OCI-M2 (cell line): Measurements from ENCODE around the gene VPS33B.
"Not testable (repeated sequence)": the region's sequence is repeated elsewhere in the genome, so short reads cannot be mapped to it uniquely, and the experiment has no call there.

Experiments used
- DNase-seq: peaks from one replicate; lab custom pipeline; 2025; ENCODE audit not compliant: unreplicated experiment; lab: John Stamatoyannopoulos, UW

VPS33B gene

DNA sequence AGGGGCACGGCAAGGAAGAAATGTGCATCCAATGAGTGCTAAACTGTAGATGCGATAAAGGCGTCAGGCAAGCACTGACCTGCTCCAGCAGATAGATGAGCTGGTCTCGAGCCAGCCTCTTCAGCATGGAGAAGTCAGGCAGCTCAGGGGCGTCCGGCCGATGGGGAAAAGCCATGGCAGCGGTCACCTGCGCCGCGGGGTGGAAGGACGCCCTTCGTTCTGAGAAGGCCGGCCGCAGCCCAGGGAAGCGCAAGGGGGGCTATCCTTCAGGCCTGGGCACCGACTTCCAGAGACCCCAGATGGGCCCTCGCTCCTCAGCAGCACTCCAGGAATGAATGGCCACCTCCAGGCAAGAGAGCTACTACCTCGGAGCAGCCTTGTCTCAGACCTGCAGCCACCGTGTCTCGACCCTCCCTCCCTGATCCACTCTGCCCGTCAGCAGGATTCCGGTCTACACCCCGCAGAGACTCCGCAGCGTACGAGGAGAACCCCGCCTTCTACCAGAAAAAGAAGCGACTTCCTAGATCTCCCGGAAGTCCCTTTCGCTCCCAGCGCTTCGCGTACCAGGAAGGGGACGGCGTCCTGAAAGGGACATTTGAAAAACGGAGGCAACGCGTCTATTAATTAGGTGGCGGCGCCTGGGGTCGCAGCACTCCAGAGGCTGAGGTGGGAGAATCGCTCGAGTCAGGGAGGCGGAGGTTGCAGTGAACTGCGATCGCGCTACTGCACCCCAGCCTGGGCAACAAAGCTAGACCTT, at the start of gene VPS33B:
Gene VPS33B (minus strand): TSS at position 520 of the 757 bp plus-strand sequence. CDS start 345 bp downstream, at position 175.
- DNase-seq = peak; percentile 45

DNA sequence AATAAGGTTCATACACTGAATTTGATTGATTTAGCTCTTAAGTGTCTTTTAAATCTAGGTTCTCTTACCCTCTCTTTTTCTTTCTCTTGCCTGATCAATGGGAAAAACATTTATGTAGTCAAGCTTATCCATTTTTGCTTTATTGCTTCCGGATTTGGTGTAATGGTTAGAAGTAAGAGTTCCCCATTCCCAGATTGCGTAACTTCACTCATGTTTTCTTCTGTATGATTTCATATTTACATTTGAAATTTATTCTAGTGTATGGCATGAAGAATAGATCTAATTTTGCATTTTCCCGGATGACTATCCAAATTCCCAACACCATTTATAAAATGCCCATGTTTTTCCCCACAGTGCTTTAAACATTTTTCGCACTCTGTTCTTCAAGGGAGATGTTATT, 49.8 kb upstream of the VPS33B start:
- no peak for DNase-seq

DNA sequence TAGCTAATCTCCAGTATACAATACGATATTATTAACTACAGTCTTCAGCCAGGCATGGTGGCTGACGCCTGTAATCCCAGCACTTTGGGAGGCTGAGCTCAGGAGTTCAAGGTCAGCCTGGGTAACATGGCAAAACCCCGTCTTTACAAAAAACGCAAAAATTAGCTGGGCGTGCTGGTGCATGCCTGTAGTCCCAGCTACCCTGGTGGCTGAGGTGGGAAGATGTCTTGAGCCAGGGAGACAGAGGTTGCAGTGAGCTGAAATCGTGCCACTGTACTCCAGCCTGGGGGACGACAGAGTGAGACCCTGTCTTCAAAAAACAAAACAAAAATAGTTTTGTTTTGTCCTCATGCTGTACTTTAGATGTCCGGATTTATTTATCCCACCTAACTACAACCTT, 48.5 kb upstream of the VPS33B start:
- DNase-seq = no peak

DNA sequence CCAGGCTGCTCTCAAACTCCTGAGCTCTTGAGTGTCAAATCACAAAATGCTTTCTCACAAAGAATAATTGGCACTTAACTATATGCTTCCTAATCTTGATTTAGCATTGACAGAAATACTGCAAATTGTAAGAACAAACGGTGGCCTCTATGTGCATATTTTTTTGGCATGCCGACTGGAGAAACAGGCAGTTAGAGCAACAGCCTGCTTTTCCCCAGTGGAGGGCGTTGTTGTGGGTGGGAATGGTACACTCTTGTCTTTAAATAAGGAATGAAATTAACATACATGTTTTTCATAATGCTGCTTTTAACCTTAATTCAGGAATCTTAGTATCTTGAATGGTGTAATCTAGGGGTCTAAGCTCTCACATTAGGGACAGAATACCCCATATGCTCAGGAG, 46.6 kb upstream of the VPS33B start:
- no peak for DNase-seq

DNA sequence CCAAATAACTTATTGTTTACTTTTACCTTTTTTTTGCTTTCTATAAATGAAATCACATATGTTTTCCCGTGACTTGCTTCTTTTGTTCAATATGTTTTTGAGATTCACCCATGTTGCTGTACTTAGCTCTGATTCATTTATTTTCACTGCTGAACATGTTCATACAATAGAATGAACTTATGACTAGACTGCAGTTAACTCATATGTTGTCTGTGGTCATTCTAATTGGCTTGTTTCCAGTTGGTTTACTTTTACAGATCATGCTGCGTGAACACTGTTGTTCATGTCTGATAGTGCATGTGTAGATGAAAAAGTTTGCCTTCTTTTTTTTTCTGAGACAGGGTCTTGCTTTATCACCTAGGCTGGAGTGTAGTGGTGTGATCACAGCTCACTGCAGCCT, 46.0 kb upstream of the VPS33B start:
- DNase-seq = no peak

DNA sequence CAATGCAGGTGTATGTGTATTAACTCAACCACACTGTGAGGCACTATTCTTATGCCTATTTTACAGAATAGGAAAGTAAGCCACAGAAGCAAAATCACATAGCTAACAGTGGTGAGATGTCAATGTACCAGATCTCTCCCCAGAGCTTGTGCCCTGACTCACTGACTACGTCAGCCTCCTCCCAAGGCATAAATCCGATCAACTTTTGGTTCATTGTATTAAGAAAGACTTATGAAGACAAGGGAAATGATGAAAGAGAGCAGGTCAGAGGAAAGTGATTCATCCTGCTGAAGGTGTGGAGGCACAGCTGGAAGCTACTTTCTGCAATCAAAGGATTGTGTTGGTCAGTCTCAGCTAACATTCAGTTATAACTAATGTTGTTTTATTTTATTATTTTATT, 44.6 kb upstream of the VPS33B start:
- DNase-seq = no peak

DNA sequence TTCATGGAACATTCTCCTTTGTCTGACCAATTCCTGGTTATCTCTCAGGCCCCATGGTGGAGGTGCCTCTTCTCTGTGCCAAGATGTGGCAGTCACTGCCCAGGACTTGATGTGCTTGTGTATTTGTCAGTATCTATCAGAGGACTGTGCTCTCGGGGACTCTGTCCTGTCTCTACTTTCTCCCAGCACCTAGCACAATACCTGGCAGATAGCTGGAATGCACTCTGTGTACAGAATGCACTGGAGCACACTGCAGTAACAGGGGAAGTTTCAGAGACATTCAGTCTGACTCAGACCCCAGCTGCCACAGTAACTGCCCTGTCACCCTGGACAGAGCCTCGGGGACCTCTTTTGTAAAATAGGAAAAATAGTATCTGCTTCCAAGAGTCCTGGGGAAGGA, 43.1 kb upstream of the VPS33B start:
- no peak for DNase-seq

DNA sequence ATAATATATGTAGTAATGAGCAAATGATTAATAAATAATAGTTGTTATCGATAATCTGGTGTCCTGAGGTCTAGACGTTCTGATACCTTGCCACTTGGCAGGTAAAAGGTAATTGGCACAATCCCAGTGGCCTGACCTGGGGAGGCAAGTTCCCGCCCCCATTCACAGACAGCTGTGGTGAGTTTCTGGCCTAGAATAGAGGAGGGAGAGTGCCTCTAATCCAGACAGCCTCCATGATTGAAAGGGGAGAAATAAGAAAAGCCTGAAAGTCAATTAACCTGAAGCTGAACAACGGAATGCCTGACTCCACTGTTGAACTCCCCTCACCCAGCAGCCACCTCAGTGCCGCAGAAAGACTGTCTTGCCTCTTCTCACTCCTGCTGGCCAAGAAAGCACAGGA, 39.6 kb upstream of the VPS33B start:
- no peak for DNase-seq

DNA sequence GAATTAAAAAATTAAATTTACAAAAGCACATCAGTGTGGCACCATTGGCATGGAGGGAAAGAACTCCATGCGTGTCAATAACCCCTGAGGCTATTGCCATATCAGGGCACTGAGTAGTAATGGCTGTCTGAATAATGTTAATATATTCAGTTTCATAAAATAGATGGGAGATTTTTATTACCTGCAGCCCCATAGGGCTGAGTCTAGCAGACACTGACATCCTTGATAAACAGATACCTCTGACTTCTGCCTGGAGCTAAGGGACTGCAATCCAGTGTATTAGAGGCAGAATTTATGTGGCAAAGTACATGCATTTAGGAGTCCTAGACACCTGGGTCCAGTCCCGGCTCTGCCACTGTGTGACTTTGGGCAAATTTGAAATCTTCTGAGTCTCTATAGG, 38.8 kb upstream of the VPS33B start:
- no peak for DNase-seq

DNA sequence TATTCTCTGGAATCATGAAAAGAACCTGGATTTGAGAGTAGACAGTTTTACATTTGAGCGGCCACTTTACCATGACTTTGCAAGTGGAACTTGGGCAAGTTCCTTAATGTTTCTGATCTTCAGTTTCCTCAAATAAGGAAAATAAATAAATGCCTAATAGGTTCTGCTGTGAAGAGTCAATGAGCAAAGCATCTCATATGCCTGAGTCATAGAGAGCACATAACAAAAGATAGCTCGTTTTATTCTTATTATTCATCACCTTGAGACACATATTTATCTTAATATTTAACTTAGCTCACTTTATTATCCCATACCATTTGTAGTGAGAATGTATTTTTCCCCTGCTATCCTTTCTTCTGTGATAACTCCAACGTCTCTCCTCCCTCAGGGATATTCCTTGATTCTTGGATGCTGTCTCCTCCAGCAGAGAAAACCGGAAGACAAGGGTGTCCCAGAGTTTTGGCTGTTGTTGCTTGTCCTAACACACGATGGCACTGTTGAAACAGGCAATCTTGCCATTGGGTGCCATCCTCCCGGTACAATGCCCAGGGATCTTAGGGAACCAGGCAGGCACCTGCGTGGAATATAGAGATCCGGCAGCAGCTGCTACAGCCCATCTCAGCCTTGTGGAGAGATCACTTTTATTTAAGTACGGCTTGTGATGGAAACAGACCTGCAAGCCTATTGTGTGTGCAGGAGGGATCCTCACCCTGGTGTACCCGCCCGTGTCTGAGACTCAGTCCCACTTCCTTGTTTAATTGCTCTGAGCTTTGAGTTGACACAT, 33.3 kb upstream of the VPS33B start:
- peak; percentile 12 for DNase-seq

DNA sequence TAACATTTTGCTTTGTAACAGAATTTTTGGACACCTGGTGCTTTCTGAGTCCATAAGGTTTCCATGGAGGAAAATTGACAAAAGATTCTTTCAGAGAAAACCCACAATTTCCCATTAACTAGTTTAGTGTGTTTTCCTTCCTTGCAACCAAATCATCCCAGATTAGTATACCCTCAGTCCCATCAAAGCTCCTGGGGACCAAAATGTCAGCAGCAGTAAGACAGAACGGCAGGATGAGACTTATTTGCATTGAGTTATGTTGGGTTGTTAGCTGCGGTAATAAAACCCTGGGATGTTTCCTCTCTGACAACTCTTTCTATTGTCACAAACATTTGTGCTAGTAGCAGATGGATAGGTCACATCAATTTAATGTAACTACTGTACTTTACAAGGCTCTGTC, 32.4 kb upstream of the VPS33B start:
- DNase-seq = no peak

DNA sequence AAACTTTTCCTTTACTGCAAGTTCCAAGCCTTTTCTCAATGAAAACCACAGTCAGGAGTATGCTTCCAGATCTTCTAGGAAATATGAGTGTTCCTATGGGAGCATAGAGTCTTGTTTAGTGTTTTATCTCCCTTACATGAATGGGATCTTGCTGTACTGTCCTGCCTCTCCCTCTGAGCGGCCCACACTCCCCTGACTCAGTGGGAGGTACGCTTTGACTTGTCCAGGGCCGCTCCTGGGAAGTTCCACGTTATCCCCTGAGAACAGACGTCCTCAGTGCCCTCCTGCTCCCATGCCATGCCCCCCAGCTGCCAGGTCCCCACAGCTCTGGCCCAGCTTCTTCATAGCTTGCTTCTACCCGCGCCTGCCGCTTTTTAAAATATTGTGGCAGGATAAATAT, 28.9 kb upstream of the VPS33B start:
- no peak for DNase-seq

DNA sequence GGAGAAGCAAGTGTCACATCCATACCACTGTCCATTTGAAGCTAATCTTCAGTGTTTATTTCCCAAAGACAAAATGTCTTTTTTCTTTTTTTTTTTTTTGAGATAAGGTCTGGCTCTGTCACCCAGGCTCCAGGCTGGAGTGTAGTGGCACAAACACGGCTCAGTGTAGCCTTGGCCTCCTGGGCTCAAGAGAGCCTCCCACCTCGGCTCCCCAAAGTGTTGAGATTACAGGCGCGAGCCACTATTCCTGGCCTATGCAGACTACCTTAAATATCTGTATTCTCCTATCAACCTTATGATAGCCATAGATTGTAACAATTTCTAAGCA, 27.7 kb upstream of the VPS33B start:
- DNase-seq = no peak

DNA sequence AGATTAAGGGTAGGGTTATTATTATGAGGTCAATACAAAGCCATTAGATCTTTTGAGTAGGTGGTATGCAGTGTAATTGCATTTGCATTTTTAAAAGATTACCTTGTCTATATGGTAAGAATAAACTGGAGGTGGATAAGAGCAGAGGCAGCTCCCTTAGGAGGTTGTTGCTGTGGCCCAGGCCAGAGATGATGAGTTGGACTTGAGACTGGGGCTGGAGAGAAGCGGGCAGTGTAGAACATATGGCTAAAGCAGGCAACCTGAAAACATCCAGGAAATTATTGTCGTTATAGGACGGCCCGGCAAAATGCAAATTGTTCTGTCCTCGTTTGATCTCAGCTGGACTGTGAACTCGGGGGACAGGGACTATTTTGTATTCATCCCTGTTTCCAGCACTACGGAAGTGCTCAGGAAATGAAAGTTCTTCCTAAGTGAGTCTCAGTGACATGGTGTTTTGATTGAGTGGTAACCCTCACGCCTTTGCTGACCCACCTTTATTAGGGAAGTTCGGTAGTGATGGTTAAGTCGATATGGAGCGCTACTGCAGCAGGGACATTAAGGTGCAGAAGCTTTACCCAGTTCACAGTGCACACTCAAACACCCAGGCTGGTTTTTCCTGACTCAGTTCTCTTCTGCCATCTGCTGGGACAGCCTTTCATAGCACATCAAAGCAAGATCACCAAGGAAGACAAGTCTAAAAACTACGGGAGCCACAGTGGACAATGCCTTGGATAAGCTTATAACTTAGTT, 27.2 kb upstream of the VPS33B start:
- DNase-seq = peak; percentile 12

DNA sequence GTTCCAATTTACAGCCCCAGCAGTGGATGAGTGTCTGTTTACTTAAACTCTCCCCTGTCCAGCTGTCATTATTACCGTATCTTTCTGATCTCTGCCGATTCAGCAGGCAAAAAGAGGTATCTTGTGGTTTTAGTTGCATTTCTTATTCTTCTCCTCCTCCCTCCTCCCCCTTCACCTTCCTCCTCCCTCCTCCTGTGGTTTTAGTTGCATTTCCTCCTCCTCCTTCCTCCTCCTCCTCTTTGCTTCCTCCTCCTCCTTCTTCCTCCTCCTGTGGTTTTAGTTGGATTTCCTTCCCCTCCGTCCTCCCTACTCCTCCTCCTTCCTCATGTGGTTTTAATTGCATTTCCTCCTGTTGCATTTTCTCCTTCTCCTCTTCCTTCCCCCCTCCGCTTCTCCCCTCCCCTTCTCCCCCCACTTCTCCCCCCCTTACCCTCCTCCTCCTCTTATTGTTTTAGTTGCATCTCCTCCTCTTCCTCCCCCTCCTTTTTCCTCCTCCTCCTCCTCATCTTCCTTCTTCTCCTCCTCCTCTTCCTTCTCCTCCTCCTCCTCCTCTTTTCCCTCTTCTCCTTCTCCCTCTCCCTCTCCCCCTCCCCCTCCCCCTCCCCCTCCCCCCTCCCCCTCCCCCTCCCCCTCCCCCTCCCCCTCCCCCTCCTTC, 25.3 kb upstream of the VPS33B start:
- no peak for DNase-seq

DNA sequence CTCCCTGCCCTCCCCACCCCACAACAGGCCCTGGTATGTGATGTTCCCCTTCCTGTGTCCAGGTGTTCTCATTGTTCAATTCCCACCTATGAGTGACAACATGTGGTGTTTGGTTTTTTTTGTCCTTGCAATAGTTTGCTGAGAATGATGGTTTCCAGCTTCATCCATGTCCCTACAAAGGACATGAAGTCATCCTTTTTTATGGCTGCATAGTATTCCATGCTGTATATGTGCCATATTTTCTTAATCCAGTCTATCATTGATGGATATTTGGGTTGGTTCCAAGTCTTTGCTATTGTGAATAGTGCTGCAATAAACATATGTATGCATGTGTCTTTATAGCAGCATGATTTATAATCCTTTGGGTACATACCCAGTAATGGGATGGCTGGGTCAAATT, 23.7 kb upstream of the VPS33B start:
- not testable (repeated sequence) for DNase-seq

DNA sequence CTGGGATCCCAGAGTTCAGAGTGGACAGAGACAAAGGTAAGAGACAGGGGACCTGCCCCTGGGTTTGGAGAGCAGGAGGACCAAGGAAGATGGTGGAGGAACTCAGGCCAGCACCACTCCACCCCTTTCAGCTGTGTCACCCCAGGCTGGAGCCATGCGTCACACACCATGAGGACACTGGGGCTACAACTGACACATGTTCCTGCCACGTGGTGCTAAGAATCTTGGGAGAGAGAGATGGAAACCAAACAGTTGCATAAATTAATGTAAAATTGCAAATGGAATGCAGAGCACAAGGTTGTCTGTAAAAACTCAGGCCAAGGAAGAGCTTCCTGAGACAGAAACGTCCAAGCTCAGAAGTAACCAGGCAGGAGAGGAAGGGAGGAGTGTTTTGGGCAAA, 22.7 kb upstream of the VPS33B start:
- no peak for DNase-seq

DNA sequence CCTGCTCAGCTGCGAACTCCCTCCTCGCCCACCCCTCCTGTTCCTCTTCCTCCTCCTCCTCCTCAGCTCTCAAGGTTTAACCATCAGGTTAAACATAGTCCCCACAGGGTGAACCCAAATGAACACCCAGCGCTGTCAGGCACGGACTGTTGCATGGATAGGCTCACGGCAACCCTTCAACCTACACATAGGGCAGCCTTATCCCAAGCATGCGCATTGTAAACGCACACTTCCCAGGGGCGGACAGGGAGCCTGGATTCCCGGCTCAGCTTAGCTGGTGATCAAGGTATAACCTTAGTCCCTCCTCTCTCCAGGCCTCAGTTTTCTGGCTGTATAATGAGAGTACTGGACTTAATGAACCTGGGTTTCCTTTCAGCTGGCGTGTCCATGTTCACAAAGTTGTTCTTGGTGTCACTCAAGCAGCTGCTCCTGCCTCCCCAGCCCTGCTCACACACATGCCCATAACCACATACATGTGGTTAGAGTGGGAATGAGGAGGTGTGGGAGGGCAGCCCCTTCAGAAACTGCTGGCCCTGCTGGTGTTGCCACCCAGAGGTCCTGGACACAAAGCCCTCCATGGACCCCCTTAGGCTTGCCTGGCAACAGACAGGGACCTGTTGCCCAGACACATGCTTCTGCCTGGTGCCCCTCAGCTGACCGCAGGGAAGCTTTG, 20.9 kb upstream of the VPS33B start:
- DNase-seq = no peak

DNA sequence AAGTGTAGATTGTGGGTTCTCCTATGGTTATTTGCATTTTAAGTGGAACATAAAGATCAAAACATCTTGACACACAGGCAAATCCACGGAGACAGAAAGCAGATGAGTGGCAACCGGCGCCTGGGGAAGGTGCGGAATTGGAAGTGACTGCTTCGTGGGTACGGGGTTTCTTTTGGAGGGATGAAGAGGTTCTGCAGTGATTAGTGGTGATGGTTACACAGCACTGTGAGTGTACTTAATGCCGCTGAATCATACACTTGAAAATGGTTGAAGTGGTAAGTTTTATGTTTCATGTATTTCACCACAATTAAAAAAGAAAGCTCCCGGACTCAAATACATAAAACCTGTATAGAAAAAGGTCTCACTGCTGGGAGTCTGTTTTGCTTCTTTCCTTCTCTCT, 18.5 kb upstream of the VPS33B start:
- DNase-seq = no peak

DNA sequence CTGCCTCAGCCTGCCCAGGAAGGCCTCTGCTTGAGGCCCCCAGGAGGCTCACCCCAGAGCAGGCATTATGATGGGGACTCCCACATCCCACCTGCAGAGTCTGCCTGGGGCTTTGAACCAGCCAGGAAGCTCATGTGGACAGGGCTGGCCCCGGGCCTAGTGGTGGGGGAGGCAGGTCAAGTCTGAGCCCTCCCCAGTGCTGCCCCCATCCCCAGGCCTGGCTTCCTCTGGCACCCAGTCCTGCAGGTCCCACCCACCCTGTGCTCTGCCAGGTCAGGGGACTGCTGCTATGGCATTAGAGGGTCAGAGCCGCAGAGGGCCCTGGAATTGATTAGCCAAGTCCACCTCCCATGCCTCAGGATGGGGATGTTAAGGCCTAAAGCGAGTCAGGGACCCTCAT, 17.6 kb upstream of the VPS33B start:
- no peak for DNase-seq
